ENCODE data around the gene ADISSP. TPM values are rescaled to one million over a fixed set of nuclear protein-coding genes. Genes with fewer than 3 reads are reported as not detected.

The ADISSP gene
- total and polyA plus RNA-seq, 8 donors, result 19.4 to 37.3 (median 29.4) TPM

GRCh38 chr20:3775457-3776108, 8.0 kb upstream of the ADISSP start:
- H3K4me3 ChIP-seq, result no peak overlapping the region
- DNase-seq, result no peak
- peak overlapping the region in 1 of 2 donors; percentile 33 for H3K27ac ChIP-seq
- intact Hi-C loops (cut with DNase I), result no loop called here
- H3K9me3 ChIP-seq, result no peaks in the 10 kb centered on the region
- peaks cover 0 to 26% of the 10 kb centered on the region in 2 donors for H3K4me1 ChIP-seq
- no peak for TF ChIP-seq CTCF (IDR thresholded peaks at IDR 0.05)
- ATAC-seq, result no peak
- no peaks in the 10 kb centered on the region for H3K36me3 ChIP-seq
- H3K27me3 ChIP-seq, result peaks cover 0 to 18% of the 10 kb centered on the region in 2 donors

GRCh38 chr20:3771552-3772058, 4.1 kb upstream of the ADISSP start:
- Histone ChIP-seq H3K4me1 (peaks cover 9 to 24% of the 10 kb centered on the region in 2 donors), H3K4me3 (no peak overlapping the region), H3K27me3 (no peaks in the 10 kb centered on the region), H3K36me3 (no peaks in the 10 kb centered on the region), H3K9me3 (no peaks in the 10 kb centered on the region), H3K27ac (no peak overlapping the region)
- ATAC-seq, result no peak
- TF ChIP-seq CTCF (IDR thresholded peaks at IDR 0.05), result no peak
- DNase-seq, result no peak
- intact Hi-C loops (cut with DNase I), result no loop called here

GRCh38 chr20:3768342-3769130, 983 bp upstream of the ADISSP start:
- peak; percentile 31 to 40 for TF ChIP-seq CTCF (IDR thresholded peaks at IDR 0.05)
- H3K4me1 ChIP-seq, result peaks cover 9 to 51% of the 10 kb centered on the region in 2 donors
- intact Hi-C loops (cut with DNase I), result no loop called here
- H3K36me3 ChIP-seq, result no peaks in the 10 kb centered on the region
- ATAC-seq (peak; percentile 64), DNase-seq (peak; percentile 73 to 91 (median 78))
- H3K9me3 ChIP-seq, result no peaks in the 10 kb centered on the region
- H3K27me3 ChIP-seq, result no peaks in the 10 kb centered on the region
- H3K4me3 ChIP-seq, result peak overlapping the region; percentile 62 to 70
- peak overlapping the region; percentile 82 to 95 for H3K27ac ChIP-seq

- TF ChIP-seq CTCF (IDR thresholded peaks at IDR 0.05), result no peak
- no peaks in the 10 kb centered on the region for H3K36me3 ChIP-seq
- peak overlapping the region; percentile 62 to 70 for H3K4me3 ChIP-seq
- peaks cover 9 to 52% of the 10 kb centered on the region in 2 donors for H3K4me1 ChIP-seq
- H3K27me3 ChIP-seq, result no peaks in the 10 kb centered on the region
- peak overlapping the region in 1 of 2 donors; percentile 95 for H3K27ac ChIP-seq
- H3K9me3 ChIP-seq, result no peaks in the 10 kb centered on the region
- intact Hi-C loops (cut with DNase I), result no loop called here
- ATAC-seq, result no peak
- DNase-seq, result peak in 2 of 4 donors; percentile 43 to 75
Observed at GRCh38 chr20:3767110-3767426, 485 bp downstream of the ADISSP start.

- no peak for TF ChIP-seq CTCF (IDR thresholded peaks at IDR 0.05)
- no peak for DNase-seq
- no peak for ATAC-seq
- intact Hi-C loops (cut with DNase I), result no loop called here
- no peaks in the 10 kb centered on the region for H3K27me3 ChIP-seq
- no peaks in the 10 kb centered on the region for H3K36me3 ChIP-seq
- H3K27ac ChIP-seq, result no peak overlapping the region
- peak overlapping the region; percentile 62 to 70 for H3K4me3 ChIP-seq
- peaks cover 9 to 52% of the 10 kb centered on the region in 2 donors for H3K4me1 ChIP-seq
- H3K9me3 ChIP-seq, result no peaks in the 10 kb centered on the region
Observed at GRCh38 chr20:3766422-3767109, 987 bp downstream of the ADISSP start.
